Erythroblast (primary cell): Measurements from ENCODE around the gene ITPR3.

Experiments
- DNase-seq, 2 experiments: peaks; one replicate each; lab custom pipeline; 2025; lab: John Stamatoyannopoulos, UW
- GATA1 ChIP-seq: IDR thresholded peaks from 2 replicates; pipeline ENCODE4 v1.6.1; 2011; ENCODE audit warnings: low read depth, mild to moderate bottlenecking, control low read depth, low read length, moderate library complexity
- POLR2A ChIP-seq: IDR thresholded peaks from 2 replicates; pipeline ENCODE4 v1.6.1; 2011; ENCODE audit warnings: mild to moderate bottlenecking, low read length

The ITPR3 gene

DNA sequence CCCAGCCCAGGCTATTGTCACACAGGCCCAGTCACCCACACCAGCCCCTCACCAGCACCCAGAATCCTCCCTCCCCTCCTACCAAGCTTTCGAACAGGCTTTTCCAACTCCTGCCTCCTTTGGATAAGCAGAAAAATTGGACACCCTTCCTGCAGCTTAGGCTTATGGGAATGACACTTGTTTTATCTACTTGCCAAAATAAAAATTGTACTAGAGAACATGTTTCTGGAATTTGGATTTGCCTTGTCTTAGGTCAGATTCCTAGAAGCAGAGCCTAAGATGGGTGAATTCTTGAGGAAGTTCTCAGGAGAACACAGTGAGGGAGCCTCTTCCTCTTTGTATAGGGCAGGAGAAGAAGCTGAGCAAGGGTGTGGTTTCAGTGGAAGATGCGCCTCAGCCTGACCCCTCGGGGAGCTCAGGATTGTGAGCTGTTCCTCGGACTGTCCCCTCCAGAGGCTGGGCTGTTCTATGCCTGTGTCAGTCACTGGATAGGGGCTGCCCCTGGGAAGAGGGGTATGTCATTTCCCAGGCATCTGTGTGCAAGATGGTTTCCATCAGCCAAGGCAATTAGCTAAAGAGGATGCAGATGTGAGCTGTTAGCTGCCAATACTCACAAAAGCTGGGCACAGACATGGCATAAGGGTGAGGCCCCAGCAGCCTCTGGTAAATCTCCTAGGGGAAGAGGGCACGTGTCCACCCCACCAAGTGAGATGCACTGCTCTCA lies 33.9 kb downstream of the ITPR3 start:
- no peak for DNase-seq
- TF ChIP-seq POLR2A: no peak
- TF ChIP-seq GATA1: no peak

DNA sequence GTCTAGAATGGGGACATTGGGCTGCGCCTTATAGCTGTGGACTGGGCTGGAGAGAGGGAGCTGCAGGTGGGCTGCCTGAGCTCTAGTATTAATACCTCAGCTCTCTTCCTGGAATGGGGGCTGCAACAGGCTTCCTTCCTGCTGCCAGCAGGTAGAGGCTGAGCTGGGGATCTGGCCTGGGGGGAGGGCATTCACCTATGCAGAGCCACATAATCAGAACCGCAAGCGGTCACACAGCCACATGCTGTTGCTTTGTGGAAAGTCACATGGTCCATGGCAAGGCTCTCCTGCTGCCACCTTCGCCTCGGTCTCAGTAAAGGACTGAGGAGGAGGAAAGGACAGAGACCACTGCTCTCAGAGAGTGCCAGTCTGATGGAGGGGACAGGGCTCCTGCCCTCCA lies 35.7 kb downstream of the ITPR3 start:
- DNase-seq: no peak
- TF ChIP-seq GATA1: no peak
- TF ChIP-seq POLR2A: no peak

DNA sequence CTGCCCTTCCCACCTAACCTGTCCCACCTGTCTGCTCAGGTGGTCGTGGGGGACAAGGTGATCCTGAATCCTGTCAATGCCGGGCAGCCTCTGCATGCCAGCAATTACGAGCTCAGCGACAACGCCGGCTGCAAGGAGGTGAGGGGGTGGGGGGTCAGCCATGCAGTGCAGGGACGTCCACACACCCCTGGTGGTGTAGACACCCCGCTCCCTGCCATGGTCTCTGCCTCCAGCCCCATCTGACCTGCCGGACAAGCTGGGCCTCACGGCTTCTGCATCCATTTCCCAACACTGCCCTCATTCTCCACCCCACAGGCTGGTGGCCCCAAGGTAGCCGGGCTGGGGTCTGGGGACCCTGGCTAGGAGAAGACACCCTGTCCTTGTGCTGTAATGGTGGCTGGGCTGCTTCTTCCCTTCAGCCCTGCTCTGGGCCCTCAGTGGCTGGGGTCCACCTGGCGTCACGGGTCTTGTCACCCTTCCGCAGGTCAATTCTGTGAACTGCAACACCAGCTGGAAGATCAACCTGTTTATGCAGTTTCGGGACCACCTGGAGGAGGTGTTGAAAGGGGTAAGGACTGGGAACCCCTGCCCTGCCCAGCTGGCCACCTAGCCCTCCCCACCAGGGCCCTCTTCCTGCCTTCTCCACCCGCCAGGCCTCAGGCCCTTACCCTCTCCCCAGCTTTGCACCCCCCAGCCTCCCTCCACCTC lies 38.0 kb downstream of the ITPR3 start:
- no peak for TF ChIP-seq GATA1
- TF ChIP-seq POLR2A: no peak
- no peak for DNase-seq

DNA sequence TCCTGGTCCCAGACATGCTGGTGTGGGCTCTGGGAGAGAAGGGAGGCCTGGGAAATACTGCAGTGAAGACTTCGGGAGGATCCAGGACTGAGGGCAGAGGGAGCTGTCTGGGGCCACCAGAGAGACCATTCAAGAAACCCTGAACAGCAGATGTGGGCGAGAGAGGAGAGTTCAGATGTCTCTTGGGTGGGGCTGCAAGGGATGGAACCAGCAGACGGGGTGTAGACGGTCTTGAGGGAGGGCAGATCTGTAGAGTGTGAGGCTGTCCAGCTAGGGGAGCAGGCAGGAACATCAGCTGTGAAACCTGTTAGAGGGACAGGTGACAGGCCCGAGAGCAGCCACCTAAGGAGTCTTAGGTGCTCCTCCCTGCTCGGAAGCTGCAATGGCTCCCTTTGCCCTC lies 38.9 kb downstream of the ITPR3 start:
- DNase-seq: no peak
- TF ChIP-seq GATA1 (no peak), POLR2A (no peak)

DNA sequence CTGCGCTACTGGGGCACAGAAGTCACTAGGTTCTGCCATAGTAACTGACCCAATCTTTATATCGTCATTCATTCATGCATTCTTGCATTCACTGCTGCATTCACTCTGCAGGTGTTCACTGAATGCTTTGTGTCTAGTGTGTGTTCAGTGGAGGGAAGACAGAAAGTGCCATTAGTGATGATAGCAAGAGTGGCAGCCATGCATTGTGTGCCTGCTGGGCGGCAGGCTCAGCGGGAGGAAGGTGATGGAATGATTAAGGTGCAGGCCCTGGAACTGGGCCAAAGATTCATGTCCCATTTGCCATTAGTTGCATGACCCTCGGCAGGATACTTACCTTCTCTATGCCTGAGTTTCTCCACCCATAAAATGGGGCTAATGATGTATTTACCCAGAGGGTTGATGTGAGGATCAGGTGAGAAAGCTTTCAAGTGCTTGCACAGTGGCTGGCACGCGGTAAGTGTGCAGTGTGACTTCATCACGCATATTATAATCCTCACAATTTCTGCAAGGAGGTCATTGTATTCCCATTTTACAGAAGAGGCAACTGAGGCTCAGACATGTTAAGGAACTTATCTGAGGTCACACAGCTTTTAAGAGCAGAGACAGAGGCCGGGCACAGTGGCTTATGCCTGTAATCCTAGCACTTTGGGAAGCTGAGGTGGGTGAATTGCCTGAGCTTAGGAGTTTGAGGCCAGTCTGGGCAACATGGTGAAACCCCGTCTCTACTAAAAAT lies 40.1 kb downstream of the ITPR3 start:
- no peak for DNase-seq
- TF ChIP-seq GATA1 (no peak), POLR2A (no peak)

DNA sequence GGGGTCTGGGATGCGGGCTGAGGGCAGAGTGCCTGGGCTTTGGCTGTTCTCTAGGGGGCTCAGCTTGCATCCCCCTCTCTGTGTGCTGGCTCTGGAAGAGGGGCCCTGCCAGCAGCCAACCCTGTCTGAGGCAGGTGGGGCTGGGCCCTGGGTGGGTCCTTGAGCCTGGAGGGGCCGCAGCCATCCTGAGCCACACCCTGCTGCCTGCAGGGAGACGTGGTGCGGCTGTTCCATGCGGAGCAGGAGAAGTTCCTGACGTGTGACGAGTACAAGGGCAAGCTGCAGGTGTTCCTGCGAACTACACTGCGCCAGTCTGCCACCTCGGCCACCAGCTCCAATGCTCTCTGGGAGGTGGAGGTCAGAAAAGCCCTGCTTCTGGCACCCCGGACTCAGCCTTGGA lies 41.2 kb downstream of the ITPR3 start:
- DNase-seq: no peak
- TF ChIP-seq GATA1: no peak
- TF ChIP-seq POLR2A: no peak

DNA sequence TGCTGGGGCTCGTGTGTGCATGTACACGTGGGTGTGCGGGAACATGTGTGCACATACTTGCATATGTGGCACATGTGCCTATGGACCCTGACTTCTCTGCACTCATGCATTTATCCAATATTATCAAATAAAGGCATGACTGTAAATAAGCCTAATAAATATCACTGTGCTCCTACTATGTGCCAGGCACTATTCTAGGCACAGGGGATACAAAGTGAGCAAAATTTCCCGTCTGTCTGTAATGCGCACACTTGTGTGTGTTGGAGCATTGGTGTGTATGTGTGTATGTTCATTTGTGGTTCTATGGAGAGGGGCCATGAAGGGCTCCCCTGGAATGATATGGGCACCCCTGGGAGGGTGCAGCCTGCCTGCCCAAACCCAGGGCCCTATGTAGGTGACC lies 41.9 kb downstream of the ITPR3 start:
- DNase-seq: no peak
- TF ChIP-seq GATA1 (no peak), POLR2A (no peak)

DNA sequence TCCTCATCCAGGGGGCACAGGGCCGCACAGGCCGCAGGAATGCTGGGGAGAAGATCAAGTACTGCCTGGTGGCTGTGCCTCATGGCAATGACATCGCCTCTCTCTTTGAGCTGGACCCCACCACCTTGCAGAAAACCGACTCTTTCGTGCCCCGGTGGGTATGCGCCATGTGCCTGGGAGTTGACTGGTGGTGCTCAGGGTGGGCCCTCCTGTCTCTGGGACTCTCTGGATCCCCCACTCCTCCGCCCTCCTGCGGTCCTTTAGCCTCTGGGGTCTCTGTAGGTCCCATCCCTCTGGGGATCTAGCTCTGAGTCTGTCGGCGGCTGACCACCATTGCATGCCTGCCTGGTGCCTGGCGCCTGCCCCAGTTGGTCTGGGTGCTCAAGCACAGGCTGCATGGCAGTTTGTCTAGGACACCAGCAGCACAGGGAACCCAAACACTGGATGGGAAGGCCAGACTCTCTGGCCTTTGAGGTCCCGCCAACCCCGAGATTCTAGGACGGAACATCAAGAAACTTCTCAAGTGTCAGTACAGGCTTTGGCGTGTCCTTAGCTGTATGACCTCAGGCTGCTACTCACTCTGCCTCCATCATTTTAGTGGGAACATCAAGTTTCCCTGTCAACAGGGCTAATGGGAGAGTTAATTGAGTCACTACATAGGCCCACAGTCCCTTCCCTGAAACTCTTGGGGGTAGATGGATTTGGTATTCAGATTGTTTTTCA lies 42.8 kb downstream of the ITPR3 start:
- DNase-seq: no peak
- no peak for TF ChIP-seq GATA1
- TF ChIP-seq POLR2A: no peak

DNA sequence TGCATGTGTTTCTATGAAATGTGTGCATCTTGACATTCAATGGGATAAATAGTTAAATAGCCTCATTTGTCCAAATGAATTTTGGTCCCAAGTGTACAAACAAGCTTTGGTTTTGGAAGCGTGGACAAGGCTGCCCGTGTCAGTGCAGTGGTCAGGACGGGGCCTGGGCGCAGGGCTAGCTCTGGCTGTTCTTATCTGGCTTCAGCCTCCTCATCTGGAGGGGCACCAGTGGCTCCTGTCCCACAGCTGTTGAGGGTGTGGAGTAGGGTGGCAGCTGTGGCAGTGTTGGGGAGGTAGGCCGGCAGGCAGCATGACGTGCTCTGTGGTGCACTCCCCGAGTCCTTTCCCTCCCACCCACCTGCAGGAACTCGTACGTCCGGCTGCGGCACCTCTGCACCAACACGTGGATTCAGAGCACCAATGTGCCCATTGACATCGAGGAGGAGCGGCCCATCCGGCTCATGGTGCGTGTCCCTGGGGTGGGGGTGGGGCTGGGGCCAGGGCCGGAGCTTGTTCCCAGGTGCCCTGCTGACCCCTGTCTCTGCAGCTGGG lies 43.5 kb downstream of the ITPR3 start:
- no peak for TF ChIP-seq POLR2A
- TF ChIP-seq GATA1: no peak
- DNase-seq: no peak

DNA sequence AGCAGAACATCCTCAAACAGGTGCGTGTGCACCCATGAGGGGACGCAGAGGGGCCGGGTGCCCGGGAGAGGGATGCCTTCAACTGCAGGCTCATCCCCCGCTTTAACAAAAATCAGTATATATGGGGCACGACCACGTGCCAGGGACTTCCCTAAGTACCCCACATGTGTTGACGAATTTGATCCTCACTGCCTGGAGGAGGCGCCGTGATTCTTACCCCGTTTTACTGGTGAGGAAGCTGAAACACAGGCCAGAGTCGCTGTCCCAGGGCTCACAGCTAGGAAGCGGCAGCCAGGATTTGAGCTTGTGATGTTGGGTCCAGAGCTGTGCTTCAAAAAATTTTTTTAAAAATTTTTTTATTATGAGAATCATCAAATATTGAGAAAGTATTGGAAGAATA lies 44.8 kb downstream of the ITPR3 start:
- TF ChIP-seq POLR2A (no peak), GATA1 (no peak)
- DNase-seq: no peak

DNA sequence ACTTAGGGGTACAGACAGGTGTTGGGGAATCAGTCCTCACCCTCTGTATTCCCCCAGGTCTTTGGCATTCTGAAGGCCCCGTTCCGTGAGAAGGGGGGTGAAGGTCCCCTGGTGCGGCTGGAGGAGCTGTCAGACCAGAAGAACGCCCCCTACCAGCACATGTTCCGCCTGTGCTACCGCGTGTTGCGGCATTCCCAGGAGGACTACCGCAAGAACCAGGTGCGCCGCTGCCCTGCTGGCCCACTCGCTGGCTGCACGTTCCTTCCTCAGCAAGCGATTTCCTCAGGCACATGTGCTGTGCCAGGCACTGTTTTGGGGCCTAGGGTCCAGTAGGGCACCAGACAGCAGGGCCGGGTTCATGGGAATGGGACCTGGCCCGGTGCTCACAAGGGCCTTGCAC lies 46.0 kb downstream of the ITPR3 start:
- TF ChIP-seq POLR2A: no peak
- TF ChIP-seq GATA1: no peak
- no peak for DNase-seq

DNA sequence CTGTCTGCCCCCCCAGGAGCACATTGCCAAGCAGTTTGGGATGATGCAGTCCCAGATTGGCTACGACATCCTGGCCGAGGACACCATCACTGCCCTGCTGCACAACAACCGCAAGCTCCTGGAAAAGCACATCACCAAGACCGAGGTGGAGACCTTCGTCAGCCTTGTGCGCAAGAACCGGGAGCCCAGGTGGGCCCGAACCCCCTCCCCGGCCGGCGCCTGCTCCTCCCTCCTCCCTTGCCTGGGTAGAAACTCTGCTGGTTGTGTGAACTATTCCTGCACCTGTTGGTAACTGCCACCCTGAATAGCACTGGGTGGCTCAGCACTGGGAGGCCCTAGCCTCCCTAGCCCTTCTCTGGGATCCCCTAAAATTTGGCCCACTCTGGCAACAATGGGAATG lies 46.7 kb downstream of the ITPR3 start:
- no peak for TF ChIP-seq POLR2A
- no peak for TF ChIP-seq GATA1
- DNase-seq: no peak

DNA sequence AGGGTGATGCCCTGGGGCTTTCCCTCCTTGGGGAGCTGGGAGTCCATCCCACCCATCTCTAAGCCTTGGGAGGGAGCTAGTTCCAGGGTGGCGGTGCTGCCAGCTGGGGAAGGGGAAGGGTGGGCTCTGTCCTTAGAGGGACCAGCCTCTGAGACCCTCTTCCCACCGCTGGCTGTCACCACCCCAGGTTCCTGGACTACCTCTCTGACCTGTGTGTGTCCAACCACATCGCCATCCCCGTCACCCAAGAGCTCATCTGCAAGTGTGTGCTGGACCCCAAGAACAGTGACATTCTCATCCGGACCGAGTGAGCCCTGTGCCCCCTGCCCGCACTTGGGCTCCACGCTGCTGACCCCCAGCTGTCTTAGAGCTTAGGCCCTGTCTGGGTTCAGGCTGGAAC lies 47.2 kb downstream of the ITPR3 start:
- TF ChIP-seq GATA1 (no peak), POLR2A (no peak)
- no peak for DNase-seq

DNA sequence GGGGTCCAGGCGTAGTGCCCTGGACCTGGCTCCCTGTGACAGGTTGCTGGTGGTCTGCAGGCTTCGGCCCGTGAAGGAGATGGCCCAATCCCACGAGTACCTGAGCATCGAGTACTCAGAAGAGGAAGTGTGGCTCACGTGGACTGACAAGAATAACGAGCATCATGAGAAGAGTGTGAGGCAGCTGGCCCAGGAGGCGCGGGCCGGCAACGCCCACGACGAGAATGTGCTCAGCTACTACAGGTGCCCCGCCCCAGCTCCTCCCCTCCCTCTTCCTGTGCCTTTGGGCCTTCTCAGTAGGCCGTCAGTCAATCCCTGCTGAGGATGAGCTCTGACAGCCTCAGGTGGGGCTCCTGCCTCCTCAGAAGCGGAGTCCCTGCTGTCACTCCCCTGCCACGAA lies 47.8 kb downstream of the ITPR3 start:
- DNase-seq: no peak

More for the DNA sequence above, 47.8 kb downstream of the ITPR3 start:
- no peak for TF ChIP-seq GATA1
- no peak for TF ChIP-seq POLR2A
